Measurements from ENCODE around the gene SOX6.
"Not testable (repeated sequence)": the region's sequence is repeated elsewhere in the genome, so short reads cannot be mapped to it uniquely, and the experiment has no call there.

DNA sequence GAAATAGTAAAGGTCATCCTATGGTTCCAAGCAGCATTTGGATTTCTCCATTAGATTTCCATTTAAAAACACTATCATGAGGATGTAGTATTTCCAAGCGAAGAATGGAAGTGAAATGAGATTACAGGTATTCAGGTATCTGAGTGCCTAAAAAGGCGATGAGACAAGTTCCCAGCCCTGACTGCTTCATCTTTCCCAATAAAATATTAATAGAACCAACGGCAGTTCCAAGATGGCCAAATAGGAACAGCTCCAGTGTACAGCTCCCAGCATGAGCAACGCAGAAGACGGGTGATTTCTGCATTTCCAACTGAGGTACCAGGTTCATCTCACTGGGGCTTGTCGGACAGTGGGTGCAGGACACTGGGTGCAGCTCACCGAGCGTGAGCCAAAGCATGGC is 215.2 kb downstream of the SOX6 start:
- not testable (repeated sequence) for TF ChIP-seq POLR2AphosphoS5, POLR2A (IDR thresholded peaks at IDR 0.05)
- TF ChIP-seq, protein P1, sequence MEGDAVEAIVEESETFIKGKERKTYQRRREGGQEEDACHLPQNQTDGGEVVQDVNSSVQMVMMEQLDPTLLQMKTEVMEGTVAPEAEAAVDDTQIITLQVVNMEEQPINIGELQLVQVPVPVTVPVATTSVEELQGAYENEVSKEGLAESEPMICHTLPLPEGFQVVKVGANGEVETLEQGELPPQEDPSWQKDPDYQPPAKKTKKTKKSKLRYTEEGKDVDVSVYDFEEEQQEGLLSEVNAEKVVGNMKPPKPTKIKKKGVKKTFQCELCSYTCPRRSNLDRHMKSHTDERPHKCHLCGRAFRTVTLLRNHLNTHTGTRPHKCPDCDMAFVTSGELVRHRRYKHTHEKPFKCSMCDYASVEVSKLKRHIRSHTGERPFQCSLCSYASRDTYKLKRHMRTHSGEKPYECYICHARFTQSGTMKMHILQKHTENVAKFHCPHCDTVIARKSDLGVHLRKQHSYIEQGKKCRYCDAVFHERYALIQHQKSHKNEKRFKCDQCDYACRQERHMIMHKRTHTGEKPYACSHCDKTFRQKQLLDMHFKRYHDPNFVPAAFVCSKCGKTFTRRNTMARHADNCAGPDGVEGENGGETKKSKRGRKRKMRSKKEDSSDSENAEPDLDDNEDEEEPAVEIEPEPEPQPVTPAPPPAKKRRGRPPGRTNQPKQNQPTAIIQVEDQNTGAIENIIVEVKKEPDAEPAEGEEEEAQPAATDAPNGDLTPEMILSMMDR (IDR thresholded peaks at IDR 0.05) = not testable (repeated sequence)

Measured in prostate gland (tissue), 2 donors.